A673 (cell line): Measurements from ENCODE around the gene PHF14. TPM values are rescaled to one million over a fixed set of nuclear protein-coding genes. Genes with fewer than 3 reads are reported as not detected.

ENCODE experiments used
- BruUV-seq: library from RNA; stranded (reverse); fragments of 400-500 nt; replicated peaks from 2 replicates; lab custom pipeline; 2021; lab: Mats Ljungman, UMichigan
- CTCF ChIA-PET: fragments of 300-600 bp; sonication (Branson Sonifier 250); formaldehyde crosslinking; loops from one replicate; lab custom pipeline; 2022; ENCODE audit warnings: antibody characterized with exemption; lab: Charles Lee
- POLR2A ChIA-PET: fragments of 300-600 bp; sonication (Branson Sonifier 250); formaldehyde crosslinking; loops from one replicate; lab custom pipeline; 2022; ENCODE audit warnings: antibody characterized with exemption; ENCODE audit not compliant: low non-redundant PET; lab: Charles Lee
- DNase-seq: peaks from one replicate; pipeline ENCODE4 v3.0.0-alpha.2; 2015; ENCODE audit warnings: low spot score
- H3K27ac ChIP-seq: fragments of 200-600 bp; sonication (generic); 2 replicates; pipeline ENCODE4 v1.5.1; 2016; ENCODE audit warnings: mixed run types, low read depth, mild to moderate bottlenecking, mixed read lengths, antibody characterized with exemption, low read length; ENCODE audit not compliant: poor library complexity, severe bottlenecking
- H3K27me3 ChIP-seq: fragments of 200-600 bp; sonication (generic); replicated peaks from 2 replicates; pipeline ENCODE4 v1.6.1; 2017; ENCODE audit warnings: mixed run types, low read depth, mild to moderate bottlenecking, mixed read lengths, antibody characterized with exemption, low read length; ENCODE audit not compliant: insufficient read depth, poor library complexity
- H3K36me3 ChIP-seq: fragments of 200-600 bp; sonication (generic); 2 replicates; pipeline ENCODE4 v1.6.1; 2016; ENCODE audit warnings: mixed run types, mild to moderate bottlenecking, mixed read lengths, antibody characterized with exemption, low read length; ENCODE audit not compliant: insufficient read depth, poor library complexity, severe bottlenecking
- H3K4me1 ChIP-seq: fragments of 200-600 bp; sonication (generic); 2 replicates; pipeline ENCODE4 v1.6.1; 2017; ENCODE audit warnings: mixed run types, mild to moderate bottlenecking, mixed read lengths, antibody characterized with exemption, low read length; ENCODE audit not compliant: insufficient read depth, poor library complexity, severe bottlenecking
- H3K4me3 ChIP-seq: fragments of 200-600 bp; sonication (generic); 2 replicates; pipeline ENCODE4 v1.5.1; 2016; ENCODE audit warnings: low read depth, mixed run types, mild to moderate bottlenecking, mixed read lengths, low read length; ENCODE audit not compliant: poor library complexity, severe bottlenecking
- H3K9me3 ChIP-seq: fragments of 200-600 bp; sonication (generic); 2 replicates; pipeline ENCODE4 v1.6.1; 2016; ENCODE audit warnings: mixed run types, low read depth, mild to moderate bottlenecking, mixed read lengths, antibody characterized with exemption, low read length; ENCODE audit not compliant: poor library complexity, severe bottlenecking
- EZH2 ChIP-seq: fragments of 200-600 bp; sonication (generic); IDR thresholded peaks from 2 replicates; pipeline ENCODE4 v1.6.1; 2017; ENCODE audit warnings: borderline replicate concordance, low read depth, mild to moderate bottlenecking, mixed read lengths, antibody characterized with exemption, low read length; ENCODE audit not compliant: poor library complexity, severe bottlenecking
- intact Hi-C: fragments of 100-400 bp; cut with micrococcal nuclease; formaldehyde crosslinking; loops from one replicate; pipeline ENCODE4 v1.10.0; 2022; ENCODE audit not compliant: unreplicated experiment
- total RNA-seq: library from RNA; stranded (reverse); gene quantifications from 2 replicates; pipeline ENCODE4 v1.2.3, GENCODE V29; 2021
- TF ChIP-seq, protein P1 (sequence below): fragments of 300-800, 200-600 bp; sonication (generic); conservative IDR thresholded peaks from 2 replicates; pipeline ENCODE4 v1.5.1; 2017; ENCODE audit warnings: low read depth, mild to moderate bottlenecking, antibody characterized with exemption, low read length, moderate library complexity, mixed read lengths

The PHF14 gene
- total RNA-seq, 1 experiment from 2014 or later, result 79.5 TPM

DNA sequence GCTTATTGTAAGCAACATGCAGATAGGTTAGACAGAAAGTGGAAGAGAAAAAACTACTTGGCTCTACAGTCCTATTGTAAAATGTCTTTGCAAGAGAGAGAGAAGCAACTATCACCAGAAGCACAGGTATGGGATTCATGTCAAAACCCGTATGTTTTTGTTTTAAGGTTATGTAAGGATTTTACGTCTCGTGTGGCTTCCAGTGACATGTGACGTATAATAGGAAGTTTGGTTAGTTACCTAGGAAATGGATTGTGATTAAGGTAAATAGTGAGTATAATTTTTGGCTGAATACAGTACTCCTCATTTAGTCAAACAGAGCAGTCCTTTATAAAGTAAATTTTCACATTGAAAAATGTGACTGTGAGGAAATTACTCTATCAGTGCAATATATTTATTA is 62.0 kb downstream of the PHF14 start:
- ChIA-PET POLR2A (no interaction called here), CTCF (no interaction called here)
- no peak overlapping the region for H3K4me3 ChIP-seq
- no peak overlapping the region for H3K27ac ChIP-seq
- no peaks in the 10 kb centered on the region for H3K4me1 ChIP-seq
- intact Hi-C loops, result no loop called here
- TF ChIP-seq EZH2, result no peak
- TF ChIP-seq, protein P1, sequence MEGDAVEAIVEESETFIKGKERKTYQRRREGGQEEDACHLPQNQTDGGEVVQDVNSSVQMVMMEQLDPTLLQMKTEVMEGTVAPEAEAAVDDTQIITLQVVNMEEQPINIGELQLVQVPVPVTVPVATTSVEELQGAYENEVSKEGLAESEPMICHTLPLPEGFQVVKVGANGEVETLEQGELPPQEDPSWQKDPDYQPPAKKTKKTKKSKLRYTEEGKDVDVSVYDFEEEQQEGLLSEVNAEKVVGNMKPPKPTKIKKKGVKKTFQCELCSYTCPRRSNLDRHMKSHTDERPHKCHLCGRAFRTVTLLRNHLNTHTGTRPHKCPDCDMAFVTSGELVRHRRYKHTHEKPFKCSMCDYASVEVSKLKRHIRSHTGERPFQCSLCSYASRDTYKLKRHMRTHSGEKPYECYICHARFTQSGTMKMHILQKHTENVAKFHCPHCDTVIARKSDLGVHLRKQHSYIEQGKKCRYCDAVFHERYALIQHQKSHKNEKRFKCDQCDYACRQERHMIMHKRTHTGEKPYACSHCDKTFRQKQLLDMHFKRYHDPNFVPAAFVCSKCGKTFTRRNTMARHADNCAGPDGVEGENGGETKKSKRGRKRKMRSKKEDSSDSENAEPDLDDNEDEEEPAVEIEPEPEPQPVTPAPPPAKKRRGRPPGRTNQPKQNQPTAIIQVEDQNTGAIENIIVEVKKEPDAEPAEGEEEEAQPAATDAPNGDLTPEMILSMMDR, result no peak
- H3K27me3 ChIP-seq, result no peaks in the 10 kb centered on the region
- no peaks in the 10 kb centered on the region for H3K9me3 ChIP-seq
- no TSS peak for BruUV-seq
- H3K36me3 ChIP-seq, result peaks cover 18% of the 10 kb centered on the region
- DNase-seq, result no peak

DNA sequence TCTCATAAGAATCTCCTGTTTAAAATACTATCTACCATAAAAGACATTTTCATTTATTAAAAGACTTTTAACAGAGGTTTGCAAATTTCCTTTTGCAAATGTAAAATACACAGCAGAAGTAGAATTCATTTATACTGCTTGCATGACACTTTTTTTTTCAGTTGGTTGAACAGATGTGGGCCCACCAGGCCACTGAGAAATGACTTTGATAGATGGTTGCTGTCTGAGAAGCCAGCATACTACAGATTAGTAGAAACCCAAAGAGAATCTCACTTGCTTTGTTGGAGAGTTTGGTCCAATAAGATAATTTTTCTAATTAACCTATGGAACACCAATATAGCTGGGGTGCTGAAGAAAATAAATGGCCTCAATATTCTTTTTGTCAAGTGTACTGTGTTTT is 66.3 kb downstream of the PHF14 start:
- intact Hi-C loops, result no loop called here
- BruUV-seq, result no TSS peak

DNA sequence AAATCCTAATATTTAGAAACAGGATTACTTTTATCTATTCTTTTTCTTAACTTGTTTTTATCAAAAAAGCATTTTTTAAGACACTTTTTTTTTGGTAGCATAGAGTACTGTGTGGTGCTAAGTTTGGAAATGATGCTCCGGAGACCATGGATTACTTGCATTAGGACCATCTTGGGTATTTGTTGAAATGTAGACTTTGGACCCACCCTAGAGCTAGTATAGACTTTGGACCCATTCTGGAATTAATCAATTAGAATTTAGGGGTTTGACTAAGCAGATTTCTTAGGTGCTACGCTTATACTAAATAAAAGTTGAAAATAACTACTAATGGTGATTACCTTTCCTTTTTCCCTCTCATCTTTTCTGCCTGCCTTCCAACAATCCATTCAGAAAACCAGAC is 80.4 kb downstream of the PHF14 start:
- Histone ChIP-seq H3K27ac (no peak overlapping the region), H3K27me3 (no peaks in the 10 kb centered on the region), H3K36me3 (peaks cover 23% of the 10 kb centered on the region), H3K4me3 (no peak overlapping the region), H3K4me1 (no peaks in the 10 kb centered on the region), H3K9me3 (no peaks in the 10 kb centered on the region)
- BruUV-seq, result no TSS peak
- CTCF ChIA-PET, result no interaction called here
- POLR2A ChIA-PET, result no interaction called here
- DNase-seq, result no peak
- intact Hi-C loops, result no loop called here
- TF ChIP-seq, protein P1, result no peak
- TF ChIP-seq EZH2, result no peak

More for the DNA sequence above, 66.3 kb downstream of the PHF14 start:
- Histone ChIP-seq H3K36me3 (peaks cover 40% of the 10 kb centered on the region), H3K27ac (no peak overlapping the region), H3K4me1 (no peaks in the 10 kb centered on the region), H3K9me3 (no peaks in the 10 kb centered on the region), H3K27me3 (no peaks in the 10 kb centered on the region), H3K4me3 (no peak overlapping the region)
- ChIA-PET POLR2A (no interaction called here), CTCF (no interaction called here)
- TF ChIP-seq EZH2, result no peak
- TF ChIP-seq, protein P1, result no peak
- DNase-seq, result no peak
